DOHH2 (cell line): ENCODE data around the gene RNF212.

ENCODE experiments used
- H3F3A ChIP-seq: fragments of 200-600 bp; sonication (generic), shearing (Covaris generic); 2 replicates; pipeline ENCODE4 v1.6.0; 2016; ENCODE audit warnings: antibody characterized with exemption, mild to moderate bottlenecking; ENCODE audit not compliant: control insufficient read depth, insufficient read depth
- H3K27ac ChIP-seq: fragments of 200-600 bp; sonication (generic); 2 replicates; pipeline ENCODE4 v1.5.1; 2014; ENCODE audit warnings: low read depth, mild to moderate bottlenecking, low read length, moderate library complexity
- H3K27me3 ChIP-seq: fragments of 200-600 bp; sonication (generic); 2 replicates; pipeline ENCODE4 v1.6.1; 2014; ENCODE audit warnings: mild to moderate bottlenecking, low read length, mixed read lengths; ENCODE audit not compliant: control insufficient read depth
- H3K36me3 ChIP-seq: fragments of 200-600 bp; sonication (generic); 2 replicates; pipeline ENCODE4 v1.6.1; 2014; ENCODE audit warnings: mild to moderate bottlenecking, low read length, moderate library complexity, mixed read lengths; ENCODE audit not compliant: control insufficient read depth
- H3K4me1 ChIP-seq: fragments of 200-600 bp; sonication (generic); 2 replicates; pipeline ENCODE4 v1.6.1; 2014; ENCODE audit warnings: mild to moderate bottlenecking, low read length, mixed read lengths; ENCODE audit not compliant: control insufficient read depth
- H3K4me2 ChIP-seq: fragments of 200-600 bp; sonication (generic); 2 replicates; pipeline ENCODE4 v1.6.0; 2014; ENCODE audit warnings: mild to moderate bottlenecking, low read length, moderate library complexity
- H3K4me3 ChIP-seq: fragments of 200-600 bp; sonication (generic); 2 replicates; pipeline ENCODE4 v1.5.1; 2014; ENCODE audit warnings: mild to moderate bottlenecking, low read length, mixed read lengths
- H3K79me2 ChIP-seq: fragments of 200-600 bp; sonication (generic); 2 replicates; pipeline ENCODE4 v1.6.1; 2014; ENCODE audit warnings: mild to moderate bottlenecking, low read length, mixed read lengths; ENCODE audit not compliant: control insufficient read depth
- H3K9me2 ChIP-seq: fragments of 200-600 bp; sonication (generic); replicated peaks from 2 replicates; pipeline ENCODE4 v1.6.1; 2014; ENCODE audit warnings: mild to moderate bottlenecking, low read length, mixed read lengths; ENCODE audit not compliant: control insufficient read depth
- H3K9me3 ChIP-seq: fragments of 200-600 bp; sonication (generic); 2 replicates; pipeline ENCODE4 v1.6.1; 2014; ENCODE audit warnings: antibody characterized with exemption, low read length, mixed read lengths; ENCODE audit not compliant: control insufficient read depth, insufficient read depth
- H4K20me1 ChIP-seq: fragments of 200-600 bp; sonication (generic); 2 replicates; pipeline ENCODE4 v1.6.0; 2014; ENCODE audit warnings: low read depth, mild to moderate bottlenecking, antibody characterized with exemption, low read length, moderate library complexity; ENCODE audit not compliant: control insufficient read depth, insufficient read depth
- CTCF ChIP-seq: fragments of 200-600 bp; sonication (generic); IDR thresholded peaks from one replicate; pipeline ENCODE4 v1.5.1; 2014; ENCODE audit warnings: antibody characterized with exemption, mild to moderate bottlenecking, low read depth, low read length; ENCODE audit not compliant: poor library complexity, severe bottlenecking
- EZH2phosphoT487 ChIP-seq: fragments of 200-600 bp; sonication (generic); IDR thresholded peaks from 2 replicates; pipeline ENCODE4 v1.6.1; 2017; ENCODE audit warnings: borderline replicate concordance, mild to moderate bottlenecking, antibody characterized with exemption, low read length, moderate library complexity, mixed read lengths

The RNF212 gene

GRCh38 chr4:1079711-1080265 is 33.6 kb downstream of the RNF212 start:
- Histone ChIP-seq H3K4me1 (no peaks in the 10 kb centered on the region; the same call in 1 of the 2 replicates), H4K20me1 (no peaks in the 10 kb centered on the region), H3K27ac (no peak overlapping the region), H3K79me2 (no peaks in the 10 kb centered on the region), H3K36me3 (no peaks in the 10 kb centered on the region), H3K4me3 (no peak overlapping the region), H3K9me2 (no peaks in the 10 kb centered on the region), H3F3A (no peaks in the 10 kb centered on the region), H3K4me2 (no peak overlapping the region), H3K9me3 (no peaks in the 10 kb centered on the region), H3K27me3 (peaks cover 7% of the 10 kb centered on the region; the same call in 1 of the 2 replicates)
- no peak for TF ChIP-seq CTCF

GRCh38 chr4:1078490-1078889 is 34.9 kb downstream of the RNF212 start:
- Histone ChIP-seq H3K79me2 (no peaks in the 10 kb centered on the region), H3K27me3 (peaks cover 13% of the 10 kb centered on the region), H3K4me3 (no peak overlapping the region), H3K9me3 (no peaks in the 10 kb centered on the region), H3K27ac (no peak overlapping the region), H3K4me2 (no peak overlapping the region), H3K36me3 (no peaks in the 10 kb centered on the region), H4K20me1 (no peaks in the 10 kb centered on the region), H3K4me1 (no peaks in the 10 kb centered on the region; the same call in 1 of the 2 replicates), H3F3A (no peaks in the 10 kb centered on the region), H3K9me2 (no peaks in the 10 kb centered on the region)
- TF ChIP-seq EZH2phosphoT487 = no peak
- TF ChIP-seq CTCF = no peak

GRCh38 chr4:1077711-1078477 is 35.5 kb downstream of the RNF212 start:
- Histone ChIP-seq H3K4me1 (no peaks in the 10 kb centered on the region; the same call in none of the 2 replicates), H3K36me3 (no peaks in the 10 kb centered on the region), H3K4me3 (no peak overlapping the region), H3K79me2 (no peaks in the 10 kb centered on the region), H3K9me3 (no peaks in the 10 kb centered on the region), H4K20me1 (no peaks in the 10 kb centered on the region), H3K27ac (no peak overlapping the region), H3F3A (no peaks in the 10 kb centered on the region), H3K4me2 (no peak overlapping the region), H3K9me2 (no peaks in the 10 kb centered on the region), H3K27me3 (peaks cover 16% of the 10 kb centered on the region)
- TF ChIP-seq CTCF (no peak), EZH2phosphoT487 (no peak)
